SKM-1 (cell line): ENCODE data around the gene ADAM12.

Source experiments
- DNase-seq: peaks from one replicate; lab custom pipeline; 2025; ENCODE audit not compliant: unreplicated experiment; lab: John Stamatoyannopoulos, UW

The ADAM12 gene

DNA sequence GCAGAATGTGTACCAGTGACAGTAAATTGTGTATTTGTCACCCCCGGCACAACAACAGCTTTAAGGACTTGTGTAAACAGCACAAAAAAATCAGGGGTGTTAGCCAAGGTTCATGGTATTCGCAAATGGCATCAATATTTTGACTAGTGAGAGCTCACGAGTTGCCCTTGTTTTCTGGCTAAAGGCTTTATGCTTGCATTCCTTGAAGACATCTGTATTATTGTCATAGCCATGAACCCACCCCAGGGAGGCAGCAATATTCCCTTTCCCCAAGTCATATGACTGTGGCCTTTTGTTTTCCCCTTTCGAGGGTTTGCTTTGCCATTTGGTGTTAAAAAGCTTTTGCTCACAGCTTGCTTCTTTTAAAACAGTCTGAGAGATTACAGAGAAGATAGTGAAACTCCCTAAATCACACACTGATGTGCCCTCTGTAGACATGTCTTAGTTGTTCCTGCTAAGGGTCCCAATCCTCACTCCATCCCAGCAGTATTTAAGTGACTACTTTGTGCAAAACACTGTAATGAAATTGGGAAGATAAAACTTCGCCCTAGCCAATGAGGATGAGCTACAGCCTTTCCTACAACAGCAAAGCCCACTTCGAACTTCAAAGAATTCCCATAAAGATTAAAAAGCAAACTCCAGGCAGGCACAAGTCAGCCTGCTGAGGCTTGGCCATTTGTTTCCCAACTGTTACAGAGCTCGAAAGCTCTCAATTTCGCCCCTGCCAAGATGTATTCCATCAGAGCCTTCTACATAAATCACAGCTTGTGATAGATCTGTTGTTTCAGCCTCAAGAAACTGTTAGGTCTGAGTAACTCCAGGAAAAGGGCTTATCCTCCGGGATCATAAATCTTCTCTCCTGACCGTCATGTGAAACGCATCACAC lies 172.3 kb downstream of the ADAM12 start:
- no peak for DNase-seq

DNA sequence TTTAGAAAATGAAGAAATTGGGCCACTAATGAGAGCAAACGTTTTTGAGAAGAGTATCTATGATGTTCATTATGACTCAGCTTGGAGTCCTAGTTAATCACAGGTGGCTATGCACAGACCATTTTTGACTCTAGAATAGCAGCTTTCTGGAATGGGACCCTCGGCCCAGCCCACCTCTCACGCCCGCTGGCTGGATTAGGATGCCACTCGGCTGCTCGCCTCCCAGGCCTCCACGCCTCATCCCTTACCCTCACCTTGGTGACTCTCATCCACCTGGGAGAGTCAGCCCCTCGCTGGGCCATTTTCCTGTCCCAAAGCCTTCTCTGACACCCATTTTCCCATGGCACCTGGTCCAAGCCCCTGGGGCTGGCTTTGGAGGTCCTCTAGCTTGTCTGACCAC lies 173.6 kb downstream of the ADAM12 start:
- DNase-seq: no peak

DNA sequence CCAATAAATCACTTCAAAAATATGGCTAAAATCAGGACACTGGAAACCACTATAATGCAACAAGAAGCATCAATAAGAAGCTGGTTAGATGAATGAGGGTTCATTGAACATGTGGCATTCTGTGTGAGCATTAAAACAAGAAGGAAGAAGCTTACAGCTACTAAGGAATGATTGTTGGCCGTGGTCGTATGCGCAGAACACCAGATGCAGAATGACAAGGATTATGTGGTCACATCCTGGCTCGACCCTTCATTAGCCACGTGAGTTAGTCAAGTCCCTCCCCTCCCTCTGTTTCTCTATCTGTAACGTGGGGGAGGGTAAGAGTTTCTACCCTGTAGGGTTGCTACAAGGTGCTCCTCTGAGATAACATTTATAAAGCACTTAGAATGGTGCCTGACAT lies 174.3 kb downstream of the ADAM12 start:
- DNase-seq: no peak

DNA sequence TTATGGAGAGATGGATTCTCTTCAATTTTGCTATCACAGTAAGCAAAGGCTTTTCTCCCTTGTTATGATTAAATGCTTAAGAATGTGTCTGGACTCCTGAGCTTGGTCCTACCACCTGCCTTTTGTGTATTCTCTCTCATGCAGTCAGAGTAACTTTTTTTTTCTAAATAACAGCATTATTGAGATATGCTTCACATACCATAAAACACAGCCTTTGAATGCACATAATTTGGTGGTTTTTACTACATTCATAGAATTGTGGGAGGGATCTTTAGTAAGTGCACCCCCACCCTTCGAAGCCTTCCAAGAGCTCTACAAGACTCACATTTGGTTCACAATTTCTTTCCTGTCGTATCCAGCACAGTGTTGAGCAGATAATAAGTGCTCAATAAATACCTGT lies 175.5 kb downstream of the ADAM12 start:
- DNase-seq: no peak

DNA sequence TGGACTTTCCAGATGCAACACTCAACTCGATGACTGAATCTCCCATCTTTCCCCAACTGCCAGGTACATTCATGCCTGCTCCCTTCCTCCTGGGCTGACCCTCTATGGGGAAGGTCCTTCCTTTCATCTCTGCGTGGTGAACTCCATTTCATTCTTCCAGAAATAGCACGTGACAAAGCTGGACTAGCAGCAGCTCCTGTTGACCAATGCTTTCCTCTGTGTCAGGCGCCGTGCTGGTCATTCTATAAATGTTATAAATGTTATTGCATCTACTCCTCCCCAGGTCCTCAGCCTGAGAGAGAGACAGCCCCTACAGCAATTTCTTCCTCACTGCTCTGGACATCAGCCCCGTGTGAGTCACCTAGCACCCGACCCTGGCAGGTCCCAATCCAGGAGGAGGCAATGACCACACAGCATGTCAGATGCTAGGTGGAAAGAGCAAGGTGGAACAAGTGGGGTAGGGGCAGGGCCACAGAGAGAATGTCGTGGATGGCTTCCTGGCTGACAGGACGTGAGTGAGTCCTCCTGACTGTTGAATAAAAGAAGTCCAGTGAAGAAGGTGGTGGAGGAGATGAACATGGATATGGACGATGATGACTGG lies 178.1 kb downstream of the ADAM12 start:
- no peak for DNase-seq

DNA sequence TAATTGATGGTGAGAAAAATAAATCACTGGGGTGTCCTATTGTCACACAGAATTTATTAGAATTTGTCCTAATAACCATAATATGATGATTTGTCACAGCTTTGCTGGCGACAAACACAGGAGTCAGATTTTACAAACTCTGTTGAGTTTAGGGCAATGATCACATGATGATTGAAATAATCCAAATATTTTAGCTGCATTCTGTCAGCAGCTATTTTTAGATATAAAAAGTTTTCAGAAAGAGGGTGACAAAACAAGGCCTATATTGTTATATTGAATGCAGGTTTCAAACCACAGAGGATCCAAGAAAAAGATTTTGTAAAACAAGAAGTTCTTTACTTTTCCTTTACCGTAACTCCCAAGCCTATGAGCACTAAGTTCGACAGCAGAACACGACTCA lies 178.8 kb downstream of the ADAM12 start:
- DNase-seq: no peak

DNA sequence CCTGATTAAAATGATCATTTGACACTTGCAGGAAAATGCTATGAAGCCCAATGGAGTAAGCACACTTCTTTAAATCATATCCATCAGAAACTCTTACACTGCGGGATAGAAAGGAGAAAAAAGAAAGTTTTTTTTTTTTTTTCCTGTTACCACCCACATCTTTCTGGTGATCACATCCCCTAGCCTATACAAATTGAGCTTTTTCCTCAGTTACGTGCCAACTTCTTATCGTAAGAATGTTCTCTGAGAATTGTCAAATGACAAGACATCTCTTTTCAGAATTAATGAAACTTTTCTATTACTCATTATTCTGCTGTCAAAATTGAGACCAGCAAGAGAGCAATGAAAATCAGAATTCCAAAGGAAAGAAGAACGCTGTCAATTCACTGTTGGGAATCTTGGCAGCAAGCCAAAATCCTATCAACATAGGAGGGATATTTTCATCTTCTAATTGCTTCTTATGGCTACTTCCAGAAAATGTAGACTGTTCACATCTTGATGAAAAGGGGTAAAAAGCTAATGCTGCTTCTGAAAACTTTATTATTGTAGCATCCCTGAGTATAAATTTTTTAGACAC lies 179.5 kb downstream of the ADAM12 start:
- DNase-seq: no peak

DNA sequence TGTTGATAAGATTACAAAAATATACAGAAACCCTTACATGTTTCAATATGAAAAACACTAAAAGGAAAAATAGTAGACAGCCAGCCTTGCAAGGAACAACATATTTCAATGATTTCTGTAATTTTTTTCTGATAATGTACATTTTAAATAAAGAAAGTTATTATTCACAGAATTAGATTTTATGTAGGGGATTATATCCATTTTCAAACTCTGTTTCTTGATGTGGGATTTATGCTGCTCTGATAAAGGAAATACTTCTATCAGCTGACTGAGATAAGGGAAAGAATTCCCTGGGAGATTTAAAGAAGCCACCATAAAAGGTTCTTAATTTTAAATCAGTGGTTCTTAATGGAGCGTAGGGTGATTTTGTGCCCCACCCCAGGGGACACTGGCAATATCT lies 180.4 kb downstream of the ADAM12 start:
- DNase-seq: no peak

DNA sequence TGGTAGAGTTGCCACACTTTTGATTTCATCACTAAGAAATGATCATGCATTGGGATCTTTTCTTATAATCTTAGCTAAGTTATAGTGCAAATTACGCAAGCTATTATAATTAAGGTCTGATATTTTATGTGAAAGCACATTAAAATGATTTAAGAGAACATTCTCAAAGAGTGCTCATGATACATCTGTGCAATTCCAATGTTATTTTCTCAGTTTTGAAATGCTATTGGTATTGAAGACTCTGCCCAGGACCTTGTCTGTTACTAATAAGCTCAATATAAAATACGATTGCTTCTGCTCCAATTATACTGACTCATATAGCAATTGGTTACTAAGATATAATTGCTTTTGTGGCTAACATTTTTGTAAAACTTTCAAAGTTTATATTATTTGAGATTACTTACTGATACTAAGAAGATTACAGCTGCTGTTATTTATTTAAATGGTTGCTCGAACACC lies 180.9 kb downstream of the ADAM12 start:
- DNase-seq: no peak

DNA sequence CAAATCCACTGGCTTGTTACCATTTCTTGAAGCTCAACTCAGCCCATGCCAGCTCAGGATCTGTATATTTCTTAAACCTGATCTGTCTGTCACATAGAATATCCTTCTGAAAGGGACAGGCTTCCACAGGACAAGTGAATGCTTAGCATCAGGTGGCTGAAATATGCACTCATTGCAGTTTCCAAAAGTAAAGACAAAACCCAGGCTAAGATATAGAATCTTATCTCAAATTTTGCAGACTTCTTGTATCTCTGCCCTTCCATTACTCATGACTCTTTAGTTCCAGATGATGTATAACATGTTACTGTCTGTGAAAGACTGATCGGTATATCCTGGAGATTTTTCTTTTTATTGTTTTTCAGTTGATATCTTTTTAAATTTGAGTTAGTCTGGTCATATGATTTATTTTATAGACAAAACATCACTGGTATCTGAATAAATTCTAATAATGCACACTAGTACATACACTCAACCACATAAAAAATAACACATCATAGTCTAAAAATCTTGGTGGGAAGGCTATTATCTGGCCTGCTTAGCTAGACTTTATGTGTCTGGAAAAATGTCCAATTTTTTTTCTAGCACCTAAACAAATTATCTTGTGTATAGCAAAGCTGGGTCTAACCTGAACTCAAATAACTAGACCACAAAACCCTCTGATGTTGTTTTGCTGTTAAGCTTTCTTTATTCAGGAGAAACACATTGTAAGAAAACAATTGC lies 182.6 kb downstream of the ADAM12 start:
- DNase-seq: no peak

DNA sequence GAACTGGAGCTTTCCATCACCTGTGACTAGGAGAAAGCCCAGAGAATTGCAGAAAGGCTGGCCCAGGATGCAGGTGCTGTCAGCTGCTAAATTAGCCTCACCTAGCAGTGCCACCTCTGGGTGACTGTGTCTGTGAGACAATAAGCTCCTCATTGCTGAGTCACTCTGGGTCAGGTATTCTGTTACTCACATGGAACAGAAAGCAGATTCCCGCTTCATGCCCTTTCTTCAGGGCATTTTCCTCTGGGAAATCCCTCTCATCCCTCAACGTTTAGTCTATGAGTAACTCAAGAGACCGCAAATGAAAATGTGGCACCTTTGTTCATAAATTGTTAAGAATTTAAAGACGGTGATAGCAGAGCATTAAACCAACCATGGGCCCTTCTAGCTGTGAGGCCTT lies 184.0 kb downstream of the ADAM12 start:
- no peak for DNase-seq

DNA sequence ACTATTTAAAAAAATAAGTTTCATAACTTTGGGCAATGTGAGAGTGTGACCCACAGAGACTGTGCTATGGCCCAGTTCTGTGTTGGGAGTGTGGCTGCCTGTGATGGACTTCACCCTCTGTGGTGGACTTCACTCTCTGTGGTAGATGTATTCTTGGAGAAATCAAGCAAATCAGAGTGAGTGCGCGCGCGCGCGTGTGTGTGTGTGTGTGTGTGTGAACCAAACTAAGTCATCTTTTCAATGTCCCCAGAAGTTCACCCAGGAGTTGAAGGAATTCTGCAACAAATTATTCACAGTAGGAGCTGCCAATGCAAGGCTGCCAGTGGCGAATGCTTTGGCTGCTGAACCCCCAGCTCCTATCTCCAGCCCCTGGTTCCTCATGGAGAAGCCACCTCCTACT lies 184.5 kb downstream of the ADAM12 start:
- no peak for DNase-seq

DNA sequence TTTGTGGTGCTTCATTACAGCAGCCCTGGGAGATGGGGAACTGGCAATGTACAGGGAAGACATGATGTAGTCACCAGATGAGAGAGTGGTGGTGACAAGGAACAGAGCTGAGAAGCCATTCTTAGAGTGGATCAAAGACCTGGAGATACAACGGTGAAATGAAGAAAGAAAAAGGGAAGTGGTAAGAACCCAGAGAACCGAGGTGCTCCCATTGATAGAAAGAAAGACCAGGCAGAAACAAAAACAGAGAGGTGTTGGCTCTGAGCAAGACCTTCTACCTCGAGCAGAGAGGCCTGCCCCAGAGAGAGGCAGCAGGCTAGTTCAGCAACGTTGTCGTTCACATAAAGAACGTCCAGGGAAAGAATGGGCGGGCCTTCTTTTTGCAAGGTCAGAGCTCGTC lies 186.7 kb downstream of the ADAM12 start:
- no peak for DNase-seq

DNA sequence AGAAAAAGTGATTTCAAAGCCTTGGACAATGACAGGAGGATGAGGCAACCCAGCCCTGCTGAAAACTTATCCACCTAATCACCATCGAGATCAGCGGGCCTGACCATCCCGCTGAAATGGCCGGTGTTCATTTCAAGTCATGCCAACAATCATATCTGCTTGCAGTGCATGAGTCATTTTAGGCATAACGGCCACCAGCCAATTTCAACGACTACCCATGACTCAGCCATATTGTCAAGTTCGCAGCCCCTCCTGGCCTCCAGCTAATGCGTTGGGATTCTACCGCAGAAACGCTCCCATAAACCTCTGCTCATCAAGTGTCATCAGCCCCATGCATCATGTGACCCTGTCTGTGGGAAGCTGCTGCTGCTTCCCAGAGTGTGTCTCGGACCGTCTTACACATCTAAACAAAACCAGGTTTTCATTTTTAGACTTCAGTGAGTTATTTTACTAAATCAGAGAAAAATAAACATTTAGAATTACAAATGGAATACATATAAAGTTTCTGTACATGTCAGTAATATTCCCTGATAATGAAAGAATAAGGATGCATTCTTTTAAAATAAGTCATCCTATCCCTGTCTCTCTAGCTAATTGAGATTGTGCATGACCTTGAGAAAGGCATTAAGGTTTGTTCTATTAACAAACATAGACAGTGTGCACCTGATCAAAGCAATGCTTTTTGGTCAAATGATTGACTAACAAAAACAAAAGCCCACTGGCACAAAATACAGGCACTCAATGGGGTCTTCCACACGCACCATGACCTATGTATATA lies 188.9 kb downstream of the ADAM12 start:
- DNase-seq: no peak

DNA sequence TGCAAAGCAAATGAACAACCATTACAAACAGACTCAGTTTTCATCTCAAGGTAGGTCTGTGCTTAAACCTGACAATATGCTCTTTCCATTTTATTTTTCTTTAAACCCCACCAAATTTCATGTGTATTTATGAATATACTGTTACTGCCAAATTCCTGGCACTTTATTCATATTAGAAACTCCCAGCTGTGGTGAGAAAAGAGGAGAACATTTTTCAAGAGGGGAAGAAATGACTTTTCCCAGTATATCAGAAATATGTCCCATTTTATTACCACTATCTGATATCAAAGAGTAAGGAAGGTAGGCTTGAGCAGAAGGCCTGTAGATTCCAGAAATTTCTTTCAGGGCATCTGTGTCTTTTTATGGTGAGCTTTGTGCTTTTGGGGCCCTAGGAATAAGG lies 189.6 kb downstream of the ADAM12 start:
- DNase-seq: no peak

DNA sequence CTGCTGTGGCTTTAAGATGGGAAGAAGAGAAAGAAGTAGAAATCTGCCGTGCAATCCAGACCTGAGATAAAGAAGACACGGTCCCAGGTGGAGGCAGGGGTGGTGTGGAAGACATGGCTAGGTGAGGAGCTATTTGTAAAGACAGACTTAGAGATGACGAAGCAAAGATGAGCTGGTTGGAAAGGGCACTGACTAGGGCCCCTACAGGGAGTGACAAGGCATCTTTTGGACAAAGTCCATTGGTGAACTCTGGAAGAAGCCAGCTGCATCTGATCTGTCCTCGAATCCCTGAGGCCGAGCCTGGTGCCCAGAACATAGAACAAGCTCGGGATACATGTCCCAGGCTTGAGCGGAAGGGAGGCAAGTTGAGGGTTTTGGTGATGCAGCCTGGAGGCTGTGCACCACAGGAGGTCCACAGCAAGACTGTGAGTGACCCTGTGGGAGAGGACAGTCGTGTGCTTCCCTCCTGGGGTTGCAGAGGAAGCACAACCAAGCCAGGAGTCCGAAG lies 191.2 kb downstream of the ADAM12 start:
- no peak for DNase-seq

DNA sequence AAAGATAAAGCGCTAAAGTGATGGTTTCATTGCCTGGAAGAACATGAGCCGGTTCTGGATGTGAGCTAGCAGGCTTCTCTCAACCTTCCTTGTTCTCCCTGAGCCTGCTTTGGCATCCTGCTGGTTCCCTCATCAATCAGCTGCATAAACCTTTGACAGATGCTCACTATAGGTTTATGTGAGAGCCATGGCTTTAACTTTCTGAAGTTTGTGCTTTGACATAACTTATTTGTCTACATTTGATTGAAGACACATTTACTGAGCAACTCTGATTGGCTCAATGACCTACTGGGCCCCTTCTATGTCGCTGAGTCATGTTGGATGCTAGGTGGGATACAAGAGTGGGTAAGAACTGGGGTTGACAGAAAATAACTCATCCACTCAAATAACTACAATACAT lies 192.0 kb downstream of the ADAM12 start:
- no peak for DNase-seq

DNA sequence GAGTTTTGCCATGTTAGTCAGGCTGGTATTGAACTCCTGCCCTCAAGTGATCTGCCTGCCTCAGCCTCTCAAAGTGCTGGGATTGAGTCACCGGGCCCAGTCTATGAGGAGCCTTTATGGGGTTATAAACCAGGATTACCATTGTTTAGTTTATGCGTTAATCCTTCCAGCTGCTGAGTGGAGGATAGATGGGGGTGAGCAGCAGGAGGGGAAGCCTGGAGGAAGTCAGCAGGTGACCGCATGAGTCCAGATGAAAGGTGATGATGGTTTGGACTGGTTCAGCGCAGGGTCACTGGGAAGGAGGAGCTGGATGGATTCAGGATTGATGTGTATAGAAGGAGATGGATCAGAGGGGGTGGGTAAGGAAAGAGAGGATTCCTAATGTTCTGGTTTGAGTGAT lies 197.1 kb downstream of the ADAM12 start:
- DNase-seq: no peak

DNA sequence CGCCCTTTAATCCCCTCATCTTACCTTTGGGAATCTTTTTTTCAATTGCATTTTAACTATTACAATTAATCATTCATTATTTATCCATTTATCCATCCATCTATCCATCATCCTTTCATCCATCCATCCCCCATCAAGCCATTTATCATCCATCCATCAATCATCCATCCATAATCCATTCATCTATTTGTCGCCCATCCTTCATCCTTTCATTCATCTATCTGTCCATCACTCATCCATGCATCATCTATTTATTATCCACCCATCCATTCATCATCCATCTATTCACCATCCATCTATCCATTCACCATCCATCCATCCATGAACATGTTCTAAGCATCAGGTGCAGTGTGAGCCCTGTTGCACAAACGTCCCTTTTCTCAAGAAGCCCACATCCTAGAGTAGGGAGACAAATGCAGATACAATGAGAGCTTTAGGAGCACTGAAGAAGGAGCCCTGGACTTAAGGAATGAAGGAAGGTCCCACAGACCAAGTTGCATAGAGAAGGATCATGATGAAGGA lies 199.5 kb downstream of the ADAM12 start:
- no peak for DNase-seq

DNA sequence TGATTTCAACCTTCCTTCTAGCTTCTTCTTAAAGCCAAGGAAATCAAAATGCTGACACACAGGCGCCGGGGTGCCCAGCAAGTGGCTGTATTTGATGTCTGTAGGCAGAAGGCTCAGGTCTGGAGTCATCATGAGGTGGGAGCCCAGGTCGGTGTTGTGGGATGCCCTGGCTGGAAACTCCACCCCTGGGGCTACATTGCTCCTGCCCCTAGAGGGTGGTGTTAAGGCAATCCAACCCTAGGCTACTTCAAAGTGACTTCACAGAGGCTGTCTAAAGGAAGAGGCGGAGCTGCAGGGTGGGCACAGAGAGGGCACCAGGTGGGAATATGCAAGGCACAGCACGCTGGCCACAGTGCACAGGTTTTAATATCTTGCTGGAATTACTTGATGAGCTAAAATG lies 200.9 kb downstream of the ADAM12 start:
- no peak for DNase-seq
